Fibroblast of mammary gland (primary cell): ENCODE results near the gene OR10H3.
"Not testable (repeated sequence)": the region's sequence is repeated elsewhere in the genome, so short reads cannot be mapped to it uniquely, and the experiment has no call there.

Source experiments
- DNase-seq: peaks from one replicate; pipeline ENCODE4 v3.0.0-alpha.2; 2010; ENCODE audit warnings: low read depth
- H3K4me3 ChIP-seq: 2 replicates; pipeline ENCODE4 v1.5.1; 2011; ENCODE audit warnings: low read depth, mild to moderate bottlenecking, low read length, moderate library complexity; ENCODE audit not compliant: control insufficient read depth
- TF ChIP-seq, protein P1 (sequence below): conservative IDR thresholded peaks from 2 replicates; pipeline ENCODE4 v1.5.1; 2011; ENCODE audit warnings: low read depth, low read length, inconsistent platforms; ENCODE audit not compliant: control insufficient read depth, insufficient read depth

Gene OR10H3

DNA sequence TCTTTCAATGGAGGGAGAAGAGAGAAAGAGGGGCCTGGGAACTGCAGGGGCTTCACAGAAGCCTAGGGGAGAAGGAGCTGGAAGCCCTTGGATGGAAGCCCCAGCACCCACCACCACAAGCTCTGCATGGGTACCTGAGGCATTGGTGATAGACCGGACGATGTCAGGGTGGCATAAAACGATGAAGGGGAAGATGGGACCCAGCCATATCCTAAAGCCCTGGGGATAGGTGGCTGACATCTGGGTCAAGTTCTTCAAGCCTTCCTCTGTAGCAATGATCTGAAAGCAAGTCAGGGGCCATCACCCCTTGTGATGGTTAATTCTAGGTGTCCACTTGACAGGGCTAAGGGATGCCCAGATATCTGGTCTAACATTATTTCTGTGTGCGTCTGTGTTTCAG is 38.5 kb downstream of the OR10H3 start:
- no peak for DNase-seq
- no peak overlapping the region for H3K4me3 ChIP-seq
- TF ChIP-seq, protein P1, sequence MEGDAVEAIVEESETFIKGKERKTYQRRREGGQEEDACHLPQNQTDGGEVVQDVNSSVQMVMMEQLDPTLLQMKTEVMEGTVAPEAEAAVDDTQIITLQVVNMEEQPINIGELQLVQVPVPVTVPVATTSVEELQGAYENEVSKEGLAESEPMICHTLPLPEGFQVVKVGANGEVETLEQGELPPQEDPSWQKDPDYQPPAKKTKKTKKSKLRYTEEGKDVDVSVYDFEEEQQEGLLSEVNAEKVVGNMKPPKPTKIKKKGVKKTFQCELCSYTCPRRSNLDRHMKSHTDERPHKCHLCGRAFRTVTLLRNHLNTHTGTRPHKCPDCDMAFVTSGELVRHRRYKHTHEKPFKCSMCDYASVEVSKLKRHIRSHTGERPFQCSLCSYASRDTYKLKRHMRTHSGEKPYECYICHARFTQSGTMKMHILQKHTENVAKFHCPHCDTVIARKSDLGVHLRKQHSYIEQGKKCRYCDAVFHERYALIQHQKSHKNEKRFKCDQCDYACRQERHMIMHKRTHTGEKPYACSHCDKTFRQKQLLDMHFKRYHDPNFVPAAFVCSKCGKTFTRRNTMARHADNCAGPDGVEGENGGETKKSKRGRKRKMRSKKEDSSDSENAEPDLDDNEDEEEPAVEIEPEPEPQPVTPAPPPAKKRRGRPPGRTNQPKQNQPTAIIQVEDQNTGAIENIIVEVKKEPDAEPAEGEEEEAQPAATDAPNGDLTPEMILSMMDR, result no peak

DNA sequence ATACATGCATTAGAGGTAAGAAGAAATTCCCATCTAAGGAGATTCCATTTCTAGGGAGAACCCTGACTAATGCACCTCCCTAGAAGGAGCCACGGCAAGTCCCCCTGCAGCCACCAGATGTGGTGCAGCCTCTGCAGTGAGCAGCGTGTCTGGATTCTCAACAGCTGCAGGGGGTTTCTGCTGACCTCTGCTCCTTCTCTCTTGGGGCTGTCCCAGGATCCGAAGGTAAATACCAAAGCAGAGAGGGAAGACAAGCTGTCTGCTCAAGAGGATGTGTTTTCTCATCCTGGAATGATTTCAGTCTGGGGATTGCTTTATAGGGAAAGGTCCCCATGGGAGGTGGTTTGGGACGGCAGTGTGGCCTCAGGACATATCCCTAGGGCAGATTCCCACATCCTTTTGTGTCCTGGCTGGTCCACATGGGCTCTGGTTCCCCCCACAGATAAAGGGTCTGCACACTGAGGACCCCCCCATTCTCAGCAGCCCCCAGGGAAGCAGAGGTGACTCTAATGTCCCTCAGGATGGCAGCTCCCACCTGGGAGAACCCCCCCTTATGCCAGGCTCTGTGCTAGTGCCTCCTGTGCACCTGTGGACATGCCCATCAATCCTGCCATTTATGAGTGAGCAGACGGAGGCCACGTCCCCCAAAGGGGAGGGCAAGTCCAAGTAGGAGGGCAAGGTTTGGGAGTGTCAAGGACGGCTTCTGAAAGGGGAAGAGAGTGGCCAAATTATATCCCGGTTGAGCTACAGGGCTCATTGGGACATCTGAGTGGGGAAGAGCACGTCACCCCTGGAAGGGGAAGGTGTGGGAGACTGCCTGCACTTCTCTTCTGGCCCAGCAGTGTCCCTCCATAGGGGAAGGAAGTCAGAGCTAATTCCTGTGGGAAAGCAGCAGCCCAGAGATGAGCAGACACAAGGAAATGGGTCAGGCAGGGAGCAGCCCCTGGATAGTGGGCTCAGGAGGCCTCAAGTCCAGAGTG is 39.5 kb downstream of the OR10H3 start:
- TF ChIP-seq, protein P1, result no peak

DNA sequence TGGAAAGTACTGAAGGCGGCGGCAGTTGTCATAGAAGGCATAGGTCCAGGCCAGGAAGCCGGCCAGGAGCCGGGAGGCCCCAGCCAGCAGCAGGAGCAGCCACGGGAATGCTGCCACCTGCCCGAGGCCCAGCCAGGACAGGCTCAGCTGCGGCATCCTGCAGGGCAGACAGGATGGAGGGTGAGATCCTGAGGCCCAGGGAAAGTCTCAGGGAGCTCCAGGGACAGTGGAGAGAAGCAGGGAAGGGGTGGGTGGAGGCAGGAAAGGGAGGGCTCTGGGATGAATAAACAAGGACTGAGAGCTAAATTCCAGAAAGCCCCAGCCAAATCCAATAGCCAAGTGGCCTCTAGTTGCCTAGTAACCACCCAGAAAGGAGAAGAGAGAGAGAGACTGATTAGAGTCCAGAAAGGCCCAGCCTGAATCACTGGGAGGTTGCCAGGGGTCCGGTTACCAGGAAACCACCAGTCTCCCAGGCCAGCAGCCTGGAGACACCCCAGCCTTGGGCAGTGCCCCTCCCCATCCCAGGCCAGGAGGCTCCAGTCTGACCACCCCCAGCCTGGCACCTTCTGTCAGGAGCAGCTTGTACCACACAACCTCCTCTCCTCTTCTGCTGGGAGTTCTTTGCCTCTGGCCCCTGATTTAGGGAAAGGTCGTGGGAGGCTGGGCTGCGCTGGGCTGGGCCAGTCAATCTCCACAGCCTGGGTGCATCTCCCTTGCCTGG is 42.1 kb downstream of the OR10H3 start:
- TF ChIP-seq, protein P1, result no peak
- peak; percentile 10 for DNase-seq
- H3K4me3 ChIP-seq, result no peak overlapping the region

More for the DNA sequence above, 39.5 kb downstream of the OR10H3 start:
- no peak overlapping the region for H3K4me3 ChIP-seq
- no peak for DNase-seq

DNA sequence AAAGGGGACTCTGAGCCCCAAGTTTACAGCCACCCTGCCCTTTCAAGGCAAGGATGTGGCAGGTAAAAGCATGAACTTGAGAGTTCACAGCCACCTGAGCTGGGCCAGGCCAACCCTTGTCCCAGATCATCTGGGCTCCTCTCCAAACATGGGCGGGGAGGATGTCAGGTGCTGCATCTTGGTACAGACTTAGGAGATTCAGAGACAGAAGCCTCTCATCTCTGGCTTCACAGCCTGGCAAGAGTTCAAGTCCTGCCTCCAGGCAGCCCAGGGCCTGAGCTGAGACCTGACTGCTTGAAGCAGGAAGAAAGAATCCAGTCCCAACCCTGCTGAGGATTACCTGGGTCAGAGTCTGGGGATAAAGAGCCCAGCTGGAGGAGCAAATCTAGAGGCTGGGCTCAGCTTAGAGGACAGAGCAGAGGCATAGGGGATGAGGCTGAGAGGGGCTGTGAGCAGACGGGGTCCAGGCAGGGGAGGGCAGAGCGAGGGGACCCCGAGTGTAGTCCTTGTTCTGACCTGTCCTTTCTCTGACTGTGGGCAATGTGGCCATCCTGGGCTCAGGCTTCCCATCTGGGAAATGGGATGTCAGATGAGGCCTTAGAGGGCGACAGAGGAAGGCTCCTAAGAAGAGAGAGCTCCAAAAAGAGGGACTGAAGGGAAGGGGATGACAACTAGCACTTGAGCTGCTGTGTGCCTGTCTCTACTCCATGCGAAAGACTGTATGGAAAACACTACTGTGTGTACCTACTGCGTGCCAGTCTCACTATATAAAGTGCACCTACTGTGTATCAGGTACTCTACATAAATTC is 43.0 kb downstream of the OR10H3 start:
- TF ChIP-seq, protein P1, result no peak

DNA sequence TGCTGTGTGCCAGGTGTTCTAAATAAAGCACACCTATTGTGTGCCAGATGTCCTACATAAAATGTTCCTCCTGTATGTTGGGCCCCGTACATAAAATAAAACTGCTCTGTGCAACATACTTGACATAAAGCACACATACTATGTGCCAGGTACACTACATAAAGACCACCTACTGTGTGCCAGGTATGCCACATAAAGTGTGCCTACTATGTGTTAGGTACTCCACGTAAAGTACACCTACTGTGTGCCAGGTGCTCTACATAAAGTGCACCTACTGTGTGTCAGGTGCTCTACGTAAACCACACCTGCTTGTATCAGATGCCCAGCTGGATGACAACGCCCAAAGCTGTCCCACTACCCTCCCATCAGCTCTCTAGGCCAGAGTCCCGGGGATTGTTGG is 43.9 kb downstream of the OR10H3 start:
- no peak for DNase-seq
- TF ChIP-seq, protein P1, result no peak
- H3K4me3 ChIP-seq, result no peak overlapping the region

More for the DNA sequence above, 43.0 kb downstream of the OR10H3 start:
- no peak overlapping the region for H3K4me3 ChIP-seq
- DNase-seq, result no peak

DNA sequence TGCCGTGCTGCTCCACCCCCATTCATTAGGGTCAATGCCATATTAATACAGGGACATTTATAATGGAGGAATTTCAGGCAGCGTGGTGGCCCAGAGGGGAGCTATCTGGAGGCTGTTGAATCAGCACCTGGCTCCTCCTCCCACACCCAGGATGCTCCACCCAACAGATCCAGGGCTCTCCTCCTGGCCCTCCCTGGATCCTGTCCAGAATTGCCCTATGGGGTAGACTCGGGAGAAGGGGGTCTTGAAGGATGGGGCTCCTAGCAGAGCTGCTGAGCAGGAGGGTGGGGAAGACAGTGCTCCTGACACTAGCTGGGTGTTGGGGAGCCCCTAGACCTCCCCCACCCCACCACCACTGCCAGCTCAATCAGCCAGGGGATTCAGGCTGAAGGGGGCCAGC is 44.4 kb downstream of the OR10H3 start:
- no peak overlapping the region for H3K4me3 ChIP-seq
- TF ChIP-seq, protein P1, result no peak
- DNase-seq, result no peak

DNA sequence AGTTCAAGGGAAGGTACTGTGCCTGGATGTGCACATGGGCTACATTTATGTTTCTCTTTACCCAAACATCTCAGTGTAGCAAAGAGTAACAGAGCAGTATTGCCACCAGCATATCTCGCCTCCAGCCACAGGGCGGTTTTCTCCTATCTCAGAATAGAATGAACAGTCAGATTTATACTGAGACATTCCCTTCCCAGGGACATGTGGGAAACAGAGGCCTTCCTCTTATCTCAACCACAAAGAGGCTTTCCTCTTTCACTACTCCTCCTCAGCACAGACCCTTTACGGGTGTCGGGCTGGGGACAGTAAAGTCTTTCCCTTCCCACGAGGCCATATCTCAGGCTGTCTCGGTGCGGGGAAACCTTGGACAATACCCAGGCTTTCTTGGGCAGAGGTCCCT is 45.1 kb downstream of the OR10H3 start:
- not testable (repeated sequence) for DNase-seq, H3K4me3 ChIP-seq
